GM19023 (cell line): ENCODE results near the gene DCPS.
"Not testable (repeated sequence)": the region's sequence is repeated elsewhere in the genome, so short reads cannot be mapped to it uniquely, and the experiment has no call there.

ENCODE experiments used
- ATAC-seq: cut with Tn5 transposase; IDR thresholded peaks from one replicate; pipeline ENCODE4 v1.9.1; 2021; ENCODE audit warnings: mild to moderate bottlenecking, moderate library complexity; ENCODE audit not compliant: unreplicated experiment

Gene DCPS

DNA sequence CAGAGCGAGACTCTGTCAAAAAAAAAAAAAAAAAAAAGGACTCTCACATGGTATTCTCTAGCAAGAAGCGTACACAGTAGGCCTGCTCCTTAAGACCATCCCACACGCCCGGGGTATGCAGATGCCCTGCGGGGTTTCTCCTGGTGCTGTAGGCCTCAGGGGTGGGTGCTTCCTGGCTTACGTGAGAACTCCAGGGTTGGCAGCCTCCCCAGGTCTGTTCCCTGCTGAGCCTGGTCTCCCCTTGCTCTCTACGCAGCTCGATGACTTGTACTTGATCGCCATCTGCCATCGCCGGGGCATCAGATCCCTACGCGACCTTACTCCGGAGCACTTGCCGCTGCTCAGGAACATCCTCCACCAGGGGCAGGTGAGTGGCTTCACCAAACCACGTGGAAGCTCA, 39.2 kb downstream of the DCPS start:
- no peak for ATAC-seq

GRCh38 chr11:126344141-126345080, 40.6 kb downstream of the DCPS start:
- ATAC-seq, result no peak

DNA sequence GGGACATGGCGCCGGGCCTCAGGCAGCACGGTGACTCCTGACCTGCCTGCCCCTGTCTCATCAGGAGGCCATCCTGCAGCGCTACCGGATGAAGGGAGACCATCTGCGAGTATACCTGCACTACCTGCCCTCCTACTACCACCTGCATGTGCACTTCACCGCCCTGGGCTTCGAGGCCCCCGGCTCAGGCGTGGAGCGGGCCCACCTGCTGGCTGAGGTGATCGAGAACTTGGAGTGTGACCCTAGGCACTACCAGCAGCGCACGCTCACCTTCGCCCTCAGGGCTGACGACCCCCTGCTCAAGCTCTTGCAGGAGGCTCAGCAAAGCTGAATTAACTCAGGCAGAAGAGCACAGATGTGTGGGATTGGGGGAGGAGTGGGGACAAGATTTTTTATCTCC, 41.4 kb downstream of the DCPS start:
- ATAC-seq, result no peak

- ATAC-seq, result no peak
Measured at GRCh38 chr11:126345759-126346585, 42.1 kb downstream of the DCPS start.

GRCh38 chr11:126346586-126346940, 42.7 kb downstream of the DCPS start:
- ATAC-seq, result no peak

GRCh38 chr11:126346946-126347345, 43.1 kb downstream of the DCPS start:
- not testable (repeated sequence) for ATAC-seq

DNA sequence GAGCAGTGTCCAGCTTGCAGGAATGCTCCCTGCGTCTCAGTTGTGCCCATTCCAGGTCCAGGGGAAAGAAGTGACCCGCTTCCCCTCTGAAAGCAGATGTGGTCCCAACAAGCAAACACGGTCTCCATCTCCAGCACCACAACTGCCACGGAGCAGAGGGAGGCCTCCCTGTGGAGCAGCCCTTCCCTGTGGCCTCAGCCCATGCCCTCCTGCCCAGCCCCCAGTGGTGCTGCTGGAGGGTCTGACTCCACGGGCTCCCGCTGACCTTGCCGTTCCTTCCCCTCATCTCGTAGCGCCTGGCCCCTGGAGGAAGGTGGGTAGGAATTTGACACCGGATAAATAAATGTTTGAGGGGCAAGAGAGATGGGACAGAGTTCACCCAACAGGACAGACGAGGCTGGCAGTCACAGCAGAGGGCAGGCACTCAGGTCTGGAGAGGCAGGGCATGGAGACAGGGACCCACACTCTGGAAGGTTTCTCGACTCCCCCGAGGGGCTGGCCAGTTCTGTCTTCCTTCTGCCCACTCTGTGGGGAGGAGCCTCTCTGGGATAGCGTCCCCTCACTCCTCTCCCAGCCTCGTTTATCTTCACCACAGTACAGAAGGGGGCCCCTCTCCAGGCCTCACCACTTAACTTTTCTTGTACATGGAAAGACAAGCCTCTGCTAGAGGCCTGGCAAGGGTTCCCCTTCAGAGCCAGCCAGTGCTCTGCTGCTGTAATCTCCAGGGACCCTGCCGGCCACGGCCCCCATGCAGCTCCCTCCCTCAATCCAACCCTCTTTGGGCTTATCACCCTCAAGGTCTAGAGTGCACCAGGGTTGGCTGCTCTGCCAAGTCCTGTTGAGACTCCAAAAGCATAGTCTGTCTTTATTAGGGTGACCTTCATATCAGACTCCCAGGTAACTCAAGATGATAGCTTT, 44.1 kb downstream of the DCPS start:
- no peak for ATAC-seq

DNA sequence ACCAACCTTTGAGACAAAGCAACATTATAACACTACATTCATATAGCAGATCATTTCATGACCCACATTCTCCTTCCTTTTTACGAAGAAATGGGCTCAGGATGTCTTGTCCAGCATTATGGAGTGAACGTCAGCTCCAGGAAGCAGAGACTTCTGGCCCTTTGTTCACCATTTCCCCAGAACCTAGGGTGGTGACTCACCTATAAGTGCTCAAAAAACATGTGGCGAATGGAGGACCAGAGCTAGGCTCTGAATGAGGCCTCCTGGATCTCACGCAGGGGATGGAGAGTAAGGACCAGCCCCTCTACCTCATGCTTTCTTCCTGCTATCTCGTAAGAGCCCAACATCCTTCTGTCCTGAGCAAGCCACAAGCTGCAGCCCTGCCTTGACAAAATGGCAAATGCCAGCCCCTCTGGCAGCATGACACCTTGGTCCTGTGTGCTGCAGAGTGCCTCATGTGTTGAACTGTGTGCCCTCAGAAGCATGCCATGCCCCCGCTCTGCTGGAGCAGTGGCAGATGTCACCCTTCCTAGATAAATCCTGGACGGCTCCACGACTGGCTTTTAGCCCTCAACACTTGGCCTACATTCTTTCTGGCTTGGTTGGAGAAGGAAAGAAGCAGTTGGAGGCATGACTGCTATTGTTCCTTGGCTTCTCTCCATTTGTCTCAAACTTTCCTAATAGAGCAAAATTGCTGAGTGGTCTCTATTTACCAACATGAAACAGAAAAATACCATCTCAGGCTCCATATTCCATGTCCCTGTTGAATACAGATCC, 45.1 kb downstream of the DCPS start:
- ATAC-seq, result no peak

GRCh38 chr11:126350836-126351235, 47.0 kb downstream of the DCPS start:
- ATAC-seq, result no peak

- no peak for ATAC-seq
Measured at GRCh38 chr11:126352163-126352562, 48.3 kb downstream of the DCPS start.

GRCh38 chr11:126352934-126353801, 49.3 kb downstream of the DCPS start:
- no peak for ATAC-seq

- peak; percentile 40 for ATAC-seq
Measured at GRCh38 chr11:126354631-126355323, 50.9 kb downstream of the DCPS start.

DNA sequence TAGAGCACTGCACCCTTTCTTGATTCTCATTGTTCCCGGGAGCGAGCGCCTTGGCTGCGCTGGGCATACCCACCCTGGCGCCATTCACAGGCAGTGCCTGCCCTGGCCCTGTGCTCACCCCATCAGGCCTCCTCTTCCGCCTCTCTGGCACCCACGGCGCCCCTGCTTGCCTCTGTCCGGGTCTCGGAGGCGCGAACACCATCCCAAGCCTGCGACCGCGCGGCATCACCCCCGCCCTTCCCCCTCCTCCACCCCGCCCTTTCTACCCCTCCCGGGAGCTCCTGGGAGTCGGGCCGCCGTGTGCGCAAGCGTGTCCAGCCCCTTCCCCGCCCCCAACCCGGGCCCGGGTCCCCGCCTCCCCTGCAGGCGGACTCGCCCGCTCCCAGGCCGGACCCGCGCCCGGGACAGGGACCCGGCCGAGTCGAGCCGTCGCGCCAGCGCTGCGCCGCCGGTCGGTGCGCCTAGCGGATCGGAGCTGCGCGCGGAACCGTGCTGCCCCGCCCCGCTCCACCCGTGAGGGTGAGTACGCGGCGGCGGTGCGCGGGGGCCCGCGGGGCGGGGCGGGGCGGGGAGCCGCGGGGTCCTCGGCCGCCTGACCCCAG, 51.6 kb downstream of the DCPS start, which contains the start of gene ST3GAL4:
TSS of gene ST3GAL4 (plus strand) at position 363 of the 602 bp plus-strand sequence. CDS start 50,470 bp downstream, outside the sequence.
- ATAC-seq, result peak; percentile 63

- peak; percentile 12 for ATAC-seq
Measured at GRCh38 chr11:126355926-126356897, 52.4 kb downstream of the DCPS start.

DNA sequence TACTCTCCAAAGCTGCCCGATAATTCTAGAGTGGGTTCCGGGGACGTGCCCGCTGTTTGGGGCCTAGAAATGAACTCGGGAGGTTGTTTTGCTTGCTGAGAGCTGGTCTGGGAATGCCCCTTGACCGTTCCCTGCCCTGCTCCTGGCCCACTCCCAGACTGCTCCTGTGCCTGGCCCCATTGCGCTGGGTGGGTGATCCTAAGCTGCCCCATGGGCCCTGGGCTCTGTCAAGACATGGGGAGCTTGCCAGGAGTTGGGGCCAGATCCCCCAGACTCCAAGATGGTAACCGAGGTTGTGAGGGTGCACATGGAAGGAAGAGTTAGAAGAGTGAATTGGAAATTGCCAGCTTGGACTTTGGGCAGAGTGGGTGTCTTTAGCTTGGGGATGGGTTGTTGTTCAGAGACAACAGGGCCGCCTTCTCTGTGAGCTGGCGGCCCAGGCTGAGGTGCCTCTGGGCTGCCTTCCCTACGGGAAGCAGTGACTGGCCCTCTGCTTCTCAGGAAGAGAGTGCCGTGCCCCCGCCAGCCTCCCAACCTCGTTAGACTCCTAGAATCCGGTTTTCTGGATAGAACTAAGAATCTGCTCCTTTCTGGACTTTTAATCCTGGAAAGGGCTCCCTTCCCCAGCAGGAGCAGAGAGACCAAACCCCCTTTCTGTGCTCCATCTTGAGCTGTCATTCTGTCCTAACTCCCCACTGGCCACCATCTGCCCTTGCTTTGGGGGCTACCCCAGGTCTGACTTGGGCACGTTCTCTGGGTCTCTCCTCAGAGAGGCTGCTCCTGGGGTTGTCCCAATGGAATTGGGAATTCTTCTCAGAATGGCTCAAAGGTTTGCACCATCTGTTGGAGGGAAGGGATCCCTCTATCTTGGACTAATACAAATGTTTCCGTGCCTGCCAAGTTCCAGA, 53.4 kb downstream of the DCPS start:
- ATAC-seq, result no peak
